GM18867 (cell line): Measurements from ENCODE around the gene PRR36.

Source experiments
- ATAC-seq: cut with Tn5 transposase; IDR thresholded peaks from one replicate; pipeline ENCODE4 v1.9.1; 2021; ENCODE audit warnings: mild to moderate bottlenecking, moderate library complexity; ENCODE audit not compliant: unreplicated experiment

Gene PRR36

DNA sequence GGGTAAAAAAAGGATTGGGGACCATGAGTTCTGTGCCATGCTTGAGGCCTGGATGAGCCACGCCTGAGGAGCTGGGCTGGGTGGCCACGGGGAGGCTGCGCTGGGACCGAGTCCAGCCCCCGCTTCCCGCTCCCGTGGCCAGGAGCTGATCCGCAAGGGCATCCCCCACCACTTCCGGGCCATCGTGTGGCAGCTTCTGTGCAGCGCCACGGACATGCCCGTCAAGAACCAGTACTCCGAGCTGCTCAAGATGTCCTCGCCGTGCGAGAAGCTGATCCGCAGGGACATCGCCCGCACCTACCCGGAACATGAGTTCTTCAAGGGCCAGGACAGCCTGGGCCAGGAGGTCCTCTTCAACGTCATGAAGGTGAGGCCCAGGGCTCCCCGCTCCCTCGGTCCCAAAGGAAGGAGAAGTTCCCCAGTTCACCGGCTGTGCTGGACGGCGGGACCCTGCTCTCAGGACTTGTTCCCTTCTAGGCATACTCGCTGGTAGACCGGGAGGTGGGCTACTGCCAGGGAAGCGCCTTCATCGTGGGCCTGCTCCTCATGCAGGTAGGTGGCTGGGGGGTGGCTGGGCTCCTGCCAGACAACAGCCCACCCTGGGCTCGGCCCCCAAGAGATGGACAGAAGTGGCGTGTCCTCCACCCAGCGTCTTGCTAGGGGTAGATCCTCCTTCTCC lies 25.3 kb downstream of the PRR36 start:
- ATAC-seq: no peak

DNA sequence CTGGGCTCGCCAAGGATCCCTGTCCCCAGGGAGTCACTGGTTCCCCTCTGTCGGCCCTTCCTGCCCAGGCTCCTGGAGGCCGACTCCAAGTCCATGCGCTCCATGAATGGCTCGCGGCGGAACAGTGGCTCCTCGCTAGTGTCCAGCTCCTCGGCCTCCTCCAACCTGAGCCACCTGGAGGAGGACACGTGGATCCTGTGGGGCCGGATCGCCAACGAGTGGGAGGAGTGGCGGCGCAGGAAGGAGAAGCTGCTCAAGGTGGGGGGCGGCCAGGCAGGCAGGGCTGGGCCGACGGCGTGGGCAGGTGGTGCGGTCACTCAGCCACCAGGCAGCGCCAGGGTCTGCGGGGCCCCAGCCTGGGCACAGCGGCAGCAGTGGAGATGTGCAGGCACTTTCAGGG lies 26.5 kb downstream of the PRR36 start:
- ATAC-seq: no peak

DNA sequence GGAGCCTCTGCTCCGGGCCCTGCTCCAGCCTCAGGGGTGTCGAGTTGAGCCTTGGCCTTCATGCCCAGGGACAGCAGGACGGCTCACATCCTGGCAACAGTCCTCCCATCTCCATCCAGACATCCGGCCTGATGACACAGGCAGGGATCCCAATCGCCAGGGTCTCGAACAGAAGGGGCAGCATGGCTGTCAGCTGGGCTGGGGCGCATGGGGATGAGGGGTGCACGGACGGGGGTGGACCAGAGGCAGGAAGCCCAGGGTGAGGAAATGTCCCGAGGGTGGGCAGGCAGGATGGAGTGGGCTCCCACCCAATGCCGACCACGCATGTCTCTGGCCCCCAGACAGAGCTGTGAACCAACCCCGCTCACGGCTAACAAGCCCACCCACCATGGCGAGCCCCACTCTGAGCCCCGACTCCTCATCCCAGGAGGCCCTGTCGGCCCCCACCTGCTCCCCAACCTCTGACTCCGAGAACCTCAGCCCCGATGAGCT lies 28.0 kb downstream of the PRR36 start:
- ATAC-seq: no peak

DNA sequence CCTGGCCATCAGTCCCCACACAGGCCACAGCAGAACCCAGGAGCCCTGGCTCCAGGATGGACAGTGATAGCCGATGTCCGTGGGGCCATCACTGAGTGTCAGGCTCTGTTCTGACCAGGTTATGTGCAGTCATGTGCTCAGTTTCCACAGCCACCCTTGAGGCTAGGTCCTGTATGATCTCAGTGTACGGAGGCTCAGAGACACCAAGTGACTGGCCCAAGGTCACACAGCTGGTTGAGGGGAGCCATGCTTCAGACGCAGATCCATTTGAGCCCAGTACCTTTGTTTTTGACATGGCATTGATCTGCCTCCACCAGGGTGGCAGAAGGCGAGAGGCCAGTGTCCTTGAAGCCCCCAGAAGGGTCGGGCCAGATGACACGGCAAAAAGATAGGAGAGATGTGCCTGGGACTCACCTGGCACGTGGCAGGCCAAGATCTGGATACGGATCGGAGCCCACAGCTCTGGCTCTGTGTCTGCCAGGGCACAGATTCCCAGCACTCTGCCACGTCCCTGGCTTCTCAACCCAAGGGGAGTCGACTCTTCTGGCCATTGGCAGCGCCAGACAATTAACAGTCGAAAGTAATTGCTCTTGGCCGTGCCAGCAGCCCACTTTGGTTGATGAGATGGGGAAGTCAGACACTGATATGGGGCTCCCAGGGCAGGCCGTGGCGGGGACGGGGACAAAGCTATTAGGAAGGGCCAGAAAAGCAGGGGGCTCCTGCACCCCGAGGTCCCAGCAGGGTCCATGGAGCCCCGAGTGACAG lies 28.6 kb downstream of the PRR36 start:
- ATAC-seq: no peak

DNA sequence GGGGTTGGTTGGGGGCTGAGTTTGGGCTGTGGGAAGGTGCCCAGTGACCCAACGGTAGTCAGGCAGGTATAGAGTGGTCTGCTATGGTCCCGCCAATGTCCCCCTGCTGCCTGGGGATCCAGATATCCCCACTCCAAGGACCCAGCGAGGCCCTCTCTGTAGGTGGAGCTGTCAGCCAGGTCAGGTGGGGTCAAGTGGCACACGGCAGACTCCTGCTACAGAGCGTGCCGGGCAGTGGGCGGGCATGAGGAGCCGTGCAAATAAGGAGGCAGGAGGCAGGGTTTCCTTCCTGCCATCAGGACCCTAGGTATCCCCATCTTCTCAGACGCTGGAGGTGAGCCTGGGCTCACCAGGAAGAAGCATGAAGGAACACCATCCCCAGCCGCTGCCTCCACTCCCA lies 29.2 kb downstream of the PRR36 start:
- no peak for ATAC-seq

DNA sequence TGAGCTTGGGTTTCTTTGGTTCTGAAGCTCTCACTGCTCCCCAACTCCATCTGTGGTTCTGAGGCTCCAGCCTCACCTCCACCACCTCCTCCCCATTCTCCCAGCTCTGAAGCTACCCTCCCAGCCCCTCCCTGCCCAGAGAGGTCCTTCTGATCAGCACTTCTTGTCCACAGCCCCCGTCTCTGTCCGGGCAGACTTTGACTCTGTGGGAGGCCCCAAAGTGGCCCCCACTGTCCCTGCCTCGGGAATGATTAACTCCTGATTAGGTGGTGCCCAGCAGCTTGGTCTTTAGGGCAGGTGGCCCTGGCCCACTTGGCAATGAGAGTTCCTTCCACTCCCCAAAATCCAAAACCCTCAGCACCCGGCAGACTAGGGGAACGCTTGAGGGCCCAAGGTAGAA lies 29.8 kb downstream of the PRR36 start:
- ATAC-seq: no peak

DNA sequence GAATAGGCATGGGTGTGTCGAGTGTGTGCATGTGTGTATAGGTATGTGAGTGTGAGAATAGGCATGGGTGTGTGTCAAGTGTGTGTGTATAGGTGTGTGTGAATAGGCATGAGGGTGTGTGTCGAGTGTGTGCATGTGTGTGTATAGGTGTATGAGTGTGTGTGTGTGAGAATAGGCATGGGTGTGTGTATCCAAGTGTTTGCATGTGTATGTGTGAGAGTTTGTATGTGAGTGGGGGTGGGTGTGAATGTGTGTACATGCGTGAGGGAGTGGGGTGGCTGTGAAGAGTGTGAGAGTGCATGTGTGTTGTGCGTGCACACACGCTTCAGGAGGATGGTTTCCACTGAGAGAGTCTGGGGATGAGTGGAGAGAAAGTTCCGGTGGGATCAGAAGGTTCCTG lies 30.7 kb downstream of the PRR36 start:
- ATAC-seq: no peak

DNA sequence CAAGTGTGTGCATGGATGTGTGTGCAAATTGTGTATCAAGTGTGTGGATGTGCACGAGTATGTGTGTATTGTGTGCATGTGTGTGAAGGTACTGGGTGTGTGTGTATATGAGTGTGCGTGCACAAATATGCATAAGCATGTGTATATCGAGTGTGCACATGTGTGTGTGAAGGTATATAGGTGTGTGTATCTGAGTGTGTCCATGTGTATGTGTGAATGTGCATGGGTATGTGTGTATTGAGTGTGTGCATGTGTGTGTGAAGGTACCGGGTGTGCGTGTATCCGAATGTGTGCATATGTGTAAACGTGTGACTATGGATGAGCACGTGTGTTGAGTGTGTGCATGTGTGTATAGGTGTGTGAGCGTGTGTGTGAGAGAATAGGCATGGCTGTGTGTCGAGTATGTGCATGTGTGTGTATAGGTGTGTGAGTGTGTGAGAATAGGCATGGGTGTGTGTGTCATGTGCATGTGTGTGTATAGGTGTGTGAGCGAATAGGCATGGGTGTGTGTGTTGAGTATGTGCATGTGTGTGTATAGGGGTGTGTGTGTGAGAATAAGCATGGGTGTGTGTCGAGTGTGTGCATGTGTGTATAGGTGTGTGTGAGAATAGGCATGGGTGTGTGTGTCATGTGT lies 31.4 kb downstream of the PRR36 start:
- no peak for ATAC-seq

DNA sequence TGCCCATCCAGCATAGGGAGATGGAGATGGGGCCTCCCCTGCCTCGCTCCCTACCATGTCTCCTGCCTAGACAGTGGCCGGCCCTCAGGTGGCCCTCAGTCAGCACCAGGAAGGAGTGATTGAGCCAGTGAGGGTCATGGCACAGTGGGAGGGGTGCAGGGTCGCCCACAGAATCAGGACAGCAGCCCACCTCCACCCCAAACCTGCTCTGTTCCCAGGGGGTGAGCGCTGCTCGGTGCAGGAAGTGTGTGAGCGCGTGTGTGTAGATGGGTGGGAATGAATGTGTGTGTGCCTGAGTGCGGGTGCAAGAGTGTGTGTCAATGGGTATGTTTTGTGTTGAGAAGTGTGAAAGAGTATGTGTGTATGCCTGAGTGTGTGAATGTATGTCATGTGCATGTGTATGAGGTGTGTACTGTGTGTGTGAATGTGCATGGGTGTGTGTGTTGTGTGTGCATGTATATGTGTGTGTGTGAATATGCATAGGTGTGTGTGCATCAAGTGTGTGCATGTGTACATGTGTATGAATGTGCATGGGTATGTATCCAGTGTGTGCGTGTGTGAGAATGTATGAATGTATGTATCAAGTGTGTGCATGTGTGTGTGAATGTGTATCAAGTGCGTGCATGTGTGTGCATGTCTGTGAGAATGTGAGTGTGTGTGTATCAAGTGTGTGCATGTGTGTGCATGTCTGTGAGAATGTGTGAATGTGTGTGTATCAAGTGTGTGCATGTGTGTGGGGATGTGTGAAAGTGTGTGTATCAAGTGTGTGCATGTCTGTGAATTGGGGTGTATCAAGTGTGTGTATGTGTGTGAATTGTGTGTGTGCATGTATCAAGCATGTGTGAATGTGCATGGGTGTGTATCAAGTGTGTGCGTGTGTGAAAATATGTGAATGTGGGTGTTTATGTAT lies 32.2 kb downstream of the PRR36 start:
- no peak for ATAC-seq

DNA sequence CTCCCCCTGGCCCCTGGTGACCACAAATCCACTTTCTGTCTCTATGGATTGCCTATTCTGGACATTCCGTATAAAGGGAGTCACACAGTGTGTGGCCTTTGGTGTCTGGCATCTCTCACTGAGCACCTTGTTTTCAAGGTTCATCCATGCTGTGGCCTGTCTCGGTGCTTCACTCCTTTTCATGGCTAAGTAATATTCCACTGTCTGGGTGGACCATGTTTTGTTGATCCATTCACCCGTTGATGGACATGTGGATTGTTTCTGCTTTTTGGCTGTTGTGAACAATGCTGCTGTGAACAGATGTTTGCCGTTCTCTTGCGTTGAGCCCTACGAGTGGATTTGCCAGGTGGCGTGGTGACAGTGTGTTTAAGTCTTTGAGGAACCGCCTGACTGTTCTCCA lies 33.6 kb downstream of the PRR36 start:
- no peak for ATAC-seq

DNA sequence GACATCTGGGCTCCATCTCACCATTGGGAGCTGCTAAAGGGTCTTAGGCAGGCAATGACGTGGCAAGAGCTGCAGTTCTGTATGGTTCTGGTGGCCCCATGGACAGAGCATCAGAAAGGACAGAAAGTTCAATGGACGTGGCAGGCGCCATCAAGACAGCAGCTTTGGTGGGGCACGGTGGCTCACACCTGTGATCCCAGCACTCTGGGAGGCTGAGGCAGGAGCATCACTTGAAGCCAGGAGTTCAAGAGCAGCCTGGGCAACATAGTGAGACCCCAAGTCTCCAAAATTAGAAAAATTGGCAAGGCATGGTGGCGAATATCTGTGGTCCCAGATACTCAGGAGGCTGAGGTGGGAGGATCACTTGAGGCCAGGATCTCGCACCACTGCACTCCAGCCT lies 34.7 kb downstream of the PRR36 start:
- ATAC-seq: no peak

DNA sequence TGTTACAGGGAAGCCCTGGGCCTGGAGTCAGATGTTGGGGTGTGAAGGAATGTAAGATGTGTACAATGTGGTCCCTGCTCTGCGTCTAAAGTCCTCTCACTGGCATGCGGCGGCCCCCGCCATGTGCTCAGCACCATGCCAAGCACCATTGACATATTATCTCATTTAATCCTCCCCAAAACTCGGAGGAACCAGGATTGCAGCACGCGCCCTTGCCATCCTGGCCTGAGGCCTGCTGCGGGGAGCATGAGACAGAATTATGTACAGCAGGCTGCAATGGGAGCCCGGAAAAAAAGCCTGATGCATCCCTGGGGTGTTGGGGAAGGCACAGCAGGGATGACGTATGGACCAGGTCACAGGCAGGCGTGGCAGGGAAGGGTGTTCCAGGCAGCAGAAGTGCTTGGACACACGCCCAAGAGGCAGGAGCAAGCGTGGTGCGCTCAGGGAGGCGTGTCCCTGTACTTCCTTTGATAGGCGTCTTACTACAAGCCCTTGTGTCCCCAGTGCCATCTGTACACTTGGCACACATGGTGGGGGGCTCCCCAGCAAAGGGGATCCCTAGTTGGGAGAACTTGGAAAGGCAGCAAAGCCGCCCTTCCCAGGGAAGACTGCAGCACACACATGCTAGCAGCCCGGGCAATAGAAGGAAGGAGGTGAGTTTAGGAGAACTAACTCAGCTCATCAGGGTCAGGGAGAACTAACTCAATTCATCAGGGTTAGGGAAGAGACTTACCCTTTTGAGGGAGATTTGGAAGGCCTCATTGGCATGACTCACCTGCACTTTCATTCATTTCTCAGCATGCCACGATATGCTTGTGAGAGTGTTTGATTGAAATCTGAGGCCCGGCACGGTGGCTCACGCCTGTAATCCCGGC lies 40.7 kb downstream of the PRR36 start:
- ATAC-seq: no peak

DNA sequence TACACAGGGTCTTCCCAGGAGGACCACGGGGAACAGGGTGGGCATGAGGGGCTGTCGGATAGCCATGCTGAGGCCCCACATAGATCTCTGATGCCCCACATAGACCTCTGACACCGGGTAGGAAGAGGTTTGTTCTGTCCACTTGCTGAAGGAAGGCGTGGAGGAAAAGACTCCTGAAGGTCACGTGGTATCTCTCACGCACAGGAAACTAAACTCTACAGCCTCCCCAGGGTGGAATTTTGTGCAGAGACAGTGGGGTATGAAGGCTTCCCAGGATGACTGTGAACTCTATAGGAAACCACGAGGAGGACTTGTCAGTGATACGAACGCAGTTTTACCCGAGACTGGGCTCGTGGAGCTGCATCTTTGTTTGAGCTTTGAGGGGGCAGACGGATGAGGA lies 41.4 kb downstream of the PRR36 start:
- ATAC-seq: no peak

DNA sequence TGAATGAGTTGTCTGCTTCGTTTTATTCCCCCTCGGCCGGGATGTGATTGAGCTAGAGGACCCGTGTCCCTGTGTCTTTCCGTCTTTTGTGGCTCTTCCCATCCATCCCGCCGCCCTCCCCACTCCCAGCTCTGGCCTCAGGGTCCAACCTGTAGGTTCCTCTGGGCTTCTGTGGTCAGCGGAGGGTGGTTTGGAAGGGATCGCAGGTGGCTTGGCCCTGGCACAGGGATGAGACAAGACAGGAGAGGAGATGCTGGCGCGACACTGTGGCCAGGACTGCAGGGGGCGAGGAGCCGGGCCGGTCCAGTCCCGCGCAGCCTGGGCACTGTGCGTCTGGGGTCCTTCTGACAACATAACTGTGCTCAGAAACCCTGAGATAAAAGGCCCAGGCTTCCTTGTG lies 42.2 kb downstream of the PRR36 start:
- ATAC-seq: no peak

DNA sequence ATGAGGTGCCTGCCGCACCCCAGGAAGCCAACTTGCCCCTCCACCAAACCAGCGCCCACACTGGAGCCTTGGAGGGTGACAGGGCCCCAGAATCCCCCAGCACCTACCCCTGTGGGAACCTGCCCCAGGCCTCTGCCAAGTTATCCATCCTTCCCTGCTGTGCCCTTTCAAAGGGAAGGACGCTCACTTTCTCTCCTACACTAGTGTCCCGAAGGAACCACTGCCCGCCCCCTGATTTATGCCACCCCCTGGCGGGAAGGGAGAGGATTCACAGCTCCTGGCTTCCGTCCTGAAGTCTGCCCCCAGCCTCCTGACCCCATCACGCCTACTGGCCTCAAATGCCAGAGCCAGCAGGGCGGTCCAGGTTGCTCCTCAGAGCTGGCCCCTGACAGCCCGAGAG lies 42.7 kb downstream of the PRR36 start:
- no peak for ATAC-seq

DNA sequence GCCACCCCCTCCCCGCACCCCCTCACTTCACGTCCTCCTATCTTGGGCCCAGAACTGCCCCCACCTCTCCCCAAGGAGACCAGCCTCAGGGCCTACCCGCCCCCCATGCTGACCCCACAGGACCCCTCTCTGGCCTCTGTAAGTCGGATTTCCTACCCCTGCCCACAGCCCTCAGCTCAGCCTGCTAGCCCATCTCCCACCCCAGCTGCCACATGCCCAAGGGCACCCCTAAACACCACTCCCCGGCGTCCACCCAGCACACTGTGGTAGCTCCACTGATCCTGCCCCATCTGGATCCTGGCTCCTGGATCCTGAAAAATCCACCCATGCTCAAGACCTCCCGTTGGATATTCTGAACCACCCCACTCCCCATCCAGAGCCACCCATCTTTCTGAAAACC lies 43.4 kb downstream of the PRR36 start:
- ATAC-seq: no peak

DNA sequence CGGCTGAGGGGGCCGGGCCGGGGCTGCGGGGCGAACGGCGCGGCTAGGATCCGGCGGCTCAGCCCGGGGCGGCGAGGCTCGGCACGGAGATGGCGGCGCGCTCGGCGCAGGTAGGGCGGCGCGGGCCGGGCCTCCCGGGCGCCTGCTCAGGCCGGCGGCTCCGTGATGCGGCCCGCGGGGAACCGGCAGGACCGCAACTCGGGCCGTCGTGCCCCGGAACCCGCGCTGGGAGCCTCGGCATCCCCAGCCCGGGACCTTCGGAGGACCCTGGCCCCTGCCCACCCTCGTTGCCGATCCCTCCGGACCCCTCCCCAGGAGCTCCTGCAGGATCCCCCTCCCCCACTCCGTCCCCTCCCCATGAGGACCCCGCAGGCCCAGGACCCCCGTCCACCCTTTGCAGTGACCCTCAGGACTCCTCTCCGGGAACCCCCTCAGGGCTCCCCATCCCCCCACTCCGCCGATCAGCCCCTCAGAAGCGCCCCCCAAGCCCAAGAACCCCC lies 43.9 kb downstream of the PRR36 start:
- ATAC-seq: no peak

DNA sequence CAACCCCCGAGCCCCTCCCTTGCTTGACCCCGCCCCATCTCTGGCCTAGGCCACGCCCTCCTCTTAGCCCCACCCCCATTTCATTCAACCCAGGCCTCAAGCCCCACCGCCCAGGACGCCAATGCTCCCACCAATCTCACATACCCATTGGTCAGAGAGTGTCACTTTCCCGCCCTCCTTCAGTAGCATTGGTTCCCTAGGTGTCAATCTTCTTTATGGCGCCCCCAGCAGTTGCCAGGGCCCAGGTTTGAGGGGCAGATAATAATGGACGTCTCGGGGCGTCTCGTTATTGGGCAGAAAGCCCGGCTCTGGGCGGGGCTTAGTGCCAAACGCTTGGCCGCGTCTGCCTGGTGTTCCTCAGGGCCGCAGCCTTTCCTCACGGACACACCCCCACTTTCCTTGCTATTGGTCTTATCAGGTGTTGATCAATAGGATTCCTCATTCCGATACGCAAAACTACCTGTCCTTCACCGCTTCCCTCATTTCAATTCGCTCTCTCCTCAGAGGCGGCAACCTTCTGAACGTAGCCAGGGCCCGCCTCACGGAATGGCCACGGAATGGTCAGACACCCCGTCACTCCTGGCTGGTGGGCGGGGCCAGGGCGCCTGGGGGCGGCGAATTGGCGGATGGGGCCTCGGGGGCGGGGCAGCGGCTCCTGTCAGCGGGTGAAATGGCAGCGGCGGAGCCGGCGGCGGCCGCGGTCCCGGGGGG lies 44.5 kb downstream of the PRR36 start, which contains the start of gene EVI5L:
Gene EVI5L, plus strand, starts transcription at position 658 of the 711 bp plus-strand sequence. CDS start 16,325 bp downstream, outside the sequence.
- ATAC-seq: peak; percentile 84

DNA sequence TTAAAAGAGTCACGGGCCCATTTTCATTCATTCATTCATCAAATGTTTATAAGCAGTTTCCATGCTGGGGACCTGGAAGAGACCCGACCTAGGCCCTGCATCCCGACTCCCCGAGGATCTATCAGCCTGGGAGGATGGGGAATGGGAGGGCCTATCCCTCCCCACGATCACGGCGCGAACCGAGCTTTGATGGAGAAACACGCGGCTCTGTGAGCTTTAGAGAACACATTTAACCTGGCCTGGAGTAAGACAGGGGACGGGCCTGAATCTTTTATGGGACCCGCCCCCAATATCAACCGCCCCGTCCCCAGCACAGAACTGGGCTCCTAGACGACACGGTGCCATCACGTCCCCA lies 45.0 kb downstream of the PRR36 start:
- ATAC-seq: no peak
